ENCODE results near the gene EYA2.

Gene EYA2

GRCh38 chr20:47030271-47030810, 135.7 kb downstream of the EYA2 start:
- ATAC-seq = no peak
- TF ChIP-seq ZNF565 (CRISPR knock-in tag; conservative IDR thresholded peaks at IDR 0.05; ENCODE audit: low read depth) (no peak), GLIS3 (CRISPR knock-in tag; IDR thresholded peaks at IDR 0.05) (no peak), SNAI2 (CRISPR knock-in tag; IDR thresholded peaks at IDR 0.05) (no peak), CSRNP3 (CRISPR knock-in tag; IDR thresholded peaks at IDR 0.05) (no peak), ZFP3 (CRISPR knock-in tag; IDR thresholded peaks at IDR 0.05) (no peak), PATZ1 (CRISPR knock-in tag; IDR thresholded peaks at IDR 0.05; ENCODE audit: borderline replicate concordance) (no peak), CREB5 (CRISPR knock-in tag; IDR thresholded peaks at IDR 0.05; ENCODE audit: low read depth) (no peak), ARNTL (CRISPR knock-in tag; IDR thresholded peaks at IDR 0.05; ENCODE audit: borderline replicate concordance, low read depth) (no peak), ZC3H10 (CRISPR knock-in tag; IDR thresholded peaks at IDR 0.05) (no peak), ESRRG (CRISPR knock-in tag; IDR thresholded peaks at IDR 0.05) (no peak), BACH2 (CRISPR knock-in tag; IDR thresholded peaks at IDR 0.05; ENCODE audit: borderline replicate concordance) (no peak), ZNF8 (CRISPR knock-in tag; IDR thresholded peaks at IDR 0.05) (no peak), TOX (CRISPR knock-in tag; IDR thresholded peaks at IDR 0.05; ENCODE audit: borderline replicate concordance) (no peak), PPARA (CRISPR knock-in tag; IDR thresholded peaks at IDR 0.05; ENCODE audit: borderline replicate concordance) (no peak)

DNA sequence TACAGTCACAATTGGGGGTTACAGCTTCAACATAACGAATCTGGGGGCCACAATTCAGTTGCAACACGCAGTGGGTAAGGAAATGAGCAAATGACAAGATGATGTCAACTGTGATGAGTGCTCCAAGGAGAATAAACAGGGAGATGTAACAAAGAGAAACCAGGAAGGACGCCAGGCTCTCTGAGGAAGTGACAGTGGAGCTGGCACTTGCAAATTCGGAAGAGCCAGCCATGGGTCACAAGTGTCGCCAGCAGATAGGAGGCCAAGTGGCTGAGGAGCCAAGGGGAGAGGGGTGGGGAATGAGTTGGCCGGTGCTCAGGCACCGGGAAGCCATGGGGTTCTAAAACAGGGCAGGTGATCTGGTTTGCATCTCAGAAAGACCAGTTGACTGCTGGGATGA, 136.4 kb downstream of the EYA2 start:
- no peak for ATAC-seq
- TF ChIP-seq TSHZ2 (CRISPR knock-in tag; IDR thresholded peaks at IDR 0.05) = no peak

DNA sequence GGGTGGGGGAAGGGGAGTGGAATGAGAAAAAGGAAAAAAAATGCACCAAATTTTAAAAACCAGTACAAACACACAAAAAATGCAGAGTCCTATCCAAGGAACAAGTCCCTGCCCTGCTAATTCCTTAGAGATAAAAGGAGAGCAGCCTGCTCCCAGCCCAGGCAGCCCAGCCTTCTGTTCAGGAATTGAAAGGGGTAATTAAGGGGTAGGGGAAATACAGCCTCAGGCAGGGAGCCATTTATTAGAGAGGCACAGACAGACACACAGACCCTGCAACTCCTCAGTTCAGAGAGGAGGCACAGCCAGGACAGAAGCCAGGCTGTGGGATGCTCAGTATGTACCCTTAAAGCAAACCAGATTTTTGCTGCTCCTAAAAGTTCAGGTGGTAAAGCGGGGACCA, 137.2 kb downstream of the EYA2 start:
- TF ChIP-seq ZFP3 (CRISPR knock-in tag; IDR thresholded peaks at IDR 0.05) = no peak
- TF ChIP-seq ARNTL (CRISPR knock-in tag; IDR thresholded peaks at IDR 0.05; ENCODE audit: borderline replicate concordance, low read depth) = no peak
- TF ChIP-seq ZNF70 (CRISPR knock-in tag; IDR thresholded peaks at IDR 0.05) = no peak
- no peak for TF ChIP-seq POU6F1 (CRISPR knock-in tag; IDR thresholded peaks at IDR 0.05; ENCODE audit: borderline replicate concordance, low read depth)
- TF ChIP-seq PATZ1 (CRISPR knock-in tag; IDR thresholded peaks at IDR 0.05; ENCODE audit: borderline replicate concordance) = no peak
- no peak for TF ChIP-seq CREB5 (CRISPR knock-in tag; IDR thresholded peaks at IDR 0.05; ENCODE audit: low read depth)
- TF ChIP-seq ISL1 (CRISPR knock-in tag; IDR thresholded peaks at IDR 0.05) = no peak
- ATAC-seq = no peak

Data from SK-N-SH treated with all-trans-retinoic acid at 6 μM for 48 hours (cell line).